ENCODE results near the gene GPHN.

GRCh38 chr14:66982247-66982646 is 474.3 kb downstream of the GPHN start:
- TF ChIP-seq CTCF (IDR thresholded peaks at IDR 0.05) (no peak), POLR2AphosphoS5 (IDR thresholded peaks at IDR 0.05) (no peak)

All from prostate gland (tissue), 2 donors.